ENCODE data around the gene EHD4.
A peak's percentile ranks its signal among the peaks of the same experiment; 100 is the strongest.

EHD4 gene

GRCh38 chr15:41901431-41901830 is 70.9 kb downstream of the EHD4 start:
- H3K36me3 ChIP-seq (ENCODE audit: insufficient read depth, low read length) = no peaks in the 10 kb centered on the region
- TF ChIP-seq, protein P1, sequence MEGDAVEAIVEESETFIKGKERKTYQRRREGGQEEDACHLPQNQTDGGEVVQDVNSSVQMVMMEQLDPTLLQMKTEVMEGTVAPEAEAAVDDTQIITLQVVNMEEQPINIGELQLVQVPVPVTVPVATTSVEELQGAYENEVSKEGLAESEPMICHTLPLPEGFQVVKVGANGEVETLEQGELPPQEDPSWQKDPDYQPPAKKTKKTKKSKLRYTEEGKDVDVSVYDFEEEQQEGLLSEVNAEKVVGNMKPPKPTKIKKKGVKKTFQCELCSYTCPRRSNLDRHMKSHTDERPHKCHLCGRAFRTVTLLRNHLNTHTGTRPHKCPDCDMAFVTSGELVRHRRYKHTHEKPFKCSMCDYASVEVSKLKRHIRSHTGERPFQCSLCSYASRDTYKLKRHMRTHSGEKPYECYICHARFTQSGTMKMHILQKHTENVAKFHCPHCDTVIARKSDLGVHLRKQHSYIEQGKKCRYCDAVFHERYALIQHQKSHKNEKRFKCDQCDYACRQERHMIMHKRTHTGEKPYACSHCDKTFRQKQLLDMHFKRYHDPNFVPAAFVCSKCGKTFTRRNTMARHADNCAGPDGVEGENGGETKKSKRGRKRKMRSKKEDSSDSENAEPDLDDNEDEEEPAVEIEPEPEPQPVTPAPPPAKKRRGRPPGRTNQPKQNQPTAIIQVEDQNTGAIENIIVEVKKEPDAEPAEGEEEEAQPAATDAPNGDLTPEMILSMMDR (IDR thresholded peaks at IDR 0.05; ENCODE audit: borderline replicate concordance, extremely low read depth, low read length, poor library complexity, severe bottlenecking) = no peak
- TF ChIP-seq EZH2 (IDR thresholded peaks at IDR 0.05; ENCODE audit: borderline replicate concordance, low read depth, low read length, severe bottlenecking) = no peak
- peaks cover 7% of the 10 kb centered on the region; the same call in 1 of the 2 replicates for H3K4me1 ChIP-seq (ENCODE audit: insufficient read depth, low read length)
- no peaks in the 10 kb centered on the region for H4K20me1 ChIP-seq (ENCODE audit: insufficient read depth, low read length)
- no peak for DNase-seq
- no peak overlapping the region for H3K27ac ChIP-seq (ENCODE audit: low read length)
- no peaks in the 10 kb centered on the region for H3K79me2 ChIP-seq (ENCODE audit: insufficient read depth, low read length)
- H3K4me2 ChIP-seq (ENCODE audit: insufficient read depth, low read length) = no peak overlapping the region
- no peak overlapping the region for H3K9ac ChIP-seq (ENCODE audit: low read depth, low read length)
- H2AFZ ChIP-seq (ENCODE audit: low read depth, low read length) = no peak overlapping the region
- H3K27me3 ChIP-seq (ENCODE audit: insufficient read depth, low read length, poor library complexity) = no peaks in the 10 kb centered on the region
- H3K4me3 ChIP-seq (ENCODE audit: low read depth in 1 of 2, low read length in 2 of 2) = no peak overlapping the region
- ATAC-seq (ENCODE audit: insufficient read depth, low read depth) = no peak
- H3K9me3 ChIP-seq (ENCODE audit: insufficient read depth, low read length, severe bottlenecking) = peaks cover 7% of the 10 kb centered on the region

DNA sequence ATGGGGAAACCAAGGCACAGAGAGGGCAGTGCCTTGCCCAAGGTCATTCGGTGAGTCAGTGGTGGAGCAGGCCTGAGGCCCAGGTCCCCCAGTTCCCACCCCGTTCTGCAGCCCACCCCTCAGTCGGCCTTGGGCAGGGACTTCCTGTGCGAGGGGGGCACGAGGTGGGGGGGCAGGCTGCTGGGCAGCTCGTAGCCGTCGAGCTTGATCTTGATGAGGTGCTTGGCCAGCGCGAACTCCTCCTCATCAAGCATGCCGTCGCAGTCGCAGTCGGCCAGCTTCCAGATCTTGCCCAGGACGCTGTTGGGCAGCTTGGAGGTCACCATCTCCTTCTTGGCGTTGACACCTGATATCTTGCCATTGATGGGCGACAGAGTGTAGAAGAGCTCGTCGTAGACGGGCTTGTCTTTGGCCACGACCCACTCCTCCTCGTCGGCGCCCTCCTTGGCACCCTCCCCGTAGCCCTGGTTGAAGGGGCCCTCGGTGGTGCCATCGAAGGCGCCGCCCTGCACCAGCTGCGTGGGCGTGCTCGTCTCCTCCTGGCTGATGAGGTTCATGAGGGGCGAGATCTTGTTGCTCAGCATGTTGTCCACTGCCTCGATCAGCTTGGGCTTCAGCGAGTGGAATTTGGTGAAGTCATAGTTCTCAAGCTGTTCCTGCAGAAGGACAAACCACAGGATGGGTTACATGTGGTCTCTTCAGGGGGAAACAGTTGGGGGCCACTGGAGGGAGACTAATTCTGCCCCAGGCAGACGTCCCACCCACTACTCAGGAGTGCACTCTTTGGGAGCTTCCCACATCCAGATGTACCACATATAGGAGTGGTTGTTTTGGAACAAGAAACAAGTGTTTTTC is 71.6 kb downstream of the EHD4 start:
- H3K4me1 ChIP-seq (ENCODE audit: insufficient read depth, low read length) = peaks cover 7% of the 10 kb centered on the region; the same call in 1 of the 2 replicates
- H2AFZ ChIP-seq (ENCODE audit: low read depth, low read length) = no peak overlapping the region
- TF ChIP-seq, protein P1 (IDR thresholded peaks at IDR 0.05; ENCODE audit: borderline replicate concordance, extremely low read depth, low read length, poor library complexity, severe bottlenecking) = no peak
- TF ChIP-seq EZH2 (IDR thresholded peaks at IDR 0.05; ENCODE audit: borderline replicate concordance, low read depth, low read length, severe bottlenecking) = no peak
- no peak for DNase-seq
- H3K36me3 ChIP-seq (ENCODE audit: insufficient read depth, low read length) = no peaks in the 10 kb centered on the region
- peaks cover under 1% of the 10 kb centered on the region for H3K9me3 ChIP-seq (ENCODE audit: insufficient read depth, low read length, severe bottlenecking)
- no peaks in the 10 kb centered on the region for H3K27me3 ChIP-seq (ENCODE audit: insufficient read depth, low read length, poor library complexity)
- no peak overlapping the region for H3K4me3 ChIP-seq (ENCODE audit: low read depth in 1 of 2, low read length in 2 of 2)
- H3K4me2 ChIP-seq (ENCODE audit: insufficient read depth, low read length) = no peak overlapping the region
- no peaks in the 10 kb centered on the region for H3K79me2 ChIP-seq (ENCODE audit: insufficient read depth, low read length)
- H4K20me1 ChIP-seq (ENCODE audit: insufficient read depth, low read length) = no peaks in the 10 kb centered on the region
- no peak overlapping the region for H3K27ac ChIP-seq (ENCODE audit: low read length)
- H3K9ac ChIP-seq (ENCODE audit: low read depth, low read length) = no peak overlapping the region
- ATAC-seq (ENCODE audit: insufficient read depth, low read depth) = no peak

- Histone ChIP-seq H3K9me3 (ENCODE audit: insufficient read depth, low read length, severe bottlenecking) (no peaks in the 10 kb centered on the region), H3K4me2 (ENCODE audit: insufficient read depth, low read length) (no peak overlapping the region), H3K79me2 (ENCODE audit: insufficient read depth, low read length) (no peaks in the 10 kb centered on the region), H3K27ac (ENCODE audit: low read length) (no peak overlapping the region), H3K27me3 (ENCODE audit: insufficient read depth, low read length, poor library complexity) (no peaks in the 10 kb centered on the region), H3K9ac (ENCODE audit: low read depth, low read length) (no peak overlapping the region), H3K4me1 (ENCODE audit: insufficient read depth, low read length) (peaks cover 7% of the 10 kb centered on the region; the same call in 1 of the 2 replicates), H3K36me3 (ENCODE audit: insufficient read depth, low read length) (no peaks in the 10 kb centered on the region), H2AFZ (ENCODE audit: low read depth, low read length) (no peak overlapping the region), H4K20me1 (ENCODE audit: insufficient read depth, low read length) (no peaks in the 10 kb centered on the region), H3K4me3 (ENCODE audit: low read depth in 1 of 2, low read length in 2 of 2) (no peak overlapping the region)
- DNase-seq (peak; percentile 28), ATAC-seq (ENCODE audit: insufficient read depth, low read depth) (peak; percentile 73)
- TF ChIP-seq, protein P1 (IDR thresholded peaks at IDR 0.05; ENCODE audit: borderline replicate concordance, extremely low read depth, low read length, poor library complexity, severe bottlenecking) = peak; percentile 31
- TF ChIP-seq EZH2 (IDR thresholded peaks at IDR 0.05; ENCODE audit: borderline replicate concordance, low read depth, low read length, severe bottlenecking) = no peak
Observed at GRCh38 chr15:41899854-41900442, 72.4 kb downstream of the EHD4 start.

Measured in DND-41 (cell line).